BLaER1 treated with 17β-estradiol and CSF1 and Interleukin-3, amounts not matched to agents 10 nM and 100 nM (cell line): ENCODE data around the gene FOSL2.

ENCODE experiments used
- H3K27ac ChIP-seq, 11 experiments: shearing (Covaris generic); formaldehyde crosslinking; 2 replicates each; pipeline ENCODE4 v1.8.1; 2022
- H3K27me3 ChIP-seq, 11 experiments: shearing (Covaris generic); formaldehyde crosslinking; 2 replicates each; pipeline ENCODE4 v1.8.1; 2022
- H3K36me3 ChIP-seq, 11 experiments: shearing (Covaris generic); formaldehyde crosslinking; 2 replicates each; pipeline ENCODE4 v1.8.1; 2022
- H3K4me1 ChIP-seq, 10 experiments: shearing (Covaris generic); formaldehyde crosslinking; 2 replicates each; pipeline ENCODE4 v1.8.1; 2022
- H3K4me2 ChIP-seq, 11 experiments: shearing (Covaris generic); formaldehyde crosslinking; 2 replicates each; pipeline ENCODE4 v1.8.1; 2022
- H3K4me3 ChIP-seq, 10 experiments: shearing (Covaris generic); formaldehyde crosslinking; 2 replicates each; pipeline ENCODE4 v1.8.1; 2022
- H3K9ac ChIP-seq, 11 experiments: shearing (Covaris generic); formaldehyde crosslinking; 2 replicates each; pipeline ENCODE4 v1.8.1; 2022
- H3K9me3 ChIP-seq, 11 experiments: shearing (Covaris generic); formaldehyde crosslinking; replicated peaks in 1 of 11; 2 replicates each; pipeline ENCODE4 v1.8.1; 2022
- H4K20me1 ChIP-seq, 11 experiments: shearing (Covaris generic); formaldehyde crosslinking; 2 replicates each; pipeline ENCODE4 v1.8.1; 2022
- Cebpa-rat ChIP-seq, 11 experiments: shearing (Covaris generic); IDR thresholded peaks; 2 replicates each; pipeline ENCODE4 v1.8.1; 2022

The FOSL2 gene

DNA sequence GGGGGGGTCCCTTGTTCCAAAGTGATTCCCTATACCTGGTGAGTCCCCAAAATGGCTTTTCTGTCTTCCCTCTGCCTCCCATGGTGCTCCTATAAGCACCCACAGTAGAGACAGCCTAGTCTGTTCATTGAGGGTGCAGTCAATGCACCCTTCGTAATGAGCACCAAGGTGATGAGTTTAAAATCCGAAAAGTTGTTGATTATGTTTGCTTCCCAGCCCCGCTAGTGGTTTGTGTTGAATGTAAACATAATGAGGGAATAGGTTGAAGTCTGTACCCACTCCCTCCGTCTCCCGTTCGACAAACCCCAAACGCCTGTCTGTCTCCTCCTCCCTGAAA lies 2.3 kb downstream of the FOSL2 start:
- peak overlapping the region; percentile 80 to 95 (median 89) for H3K4me2 ChIP-seq
- peaks cover 63 to 71% (median 69%) of the 10 kb centered on the region in 11 experiments for H4K20me1 ChIP-seq
- peak overlapping the region; percentile 90 to 100 (median 96) for H3K4me3 ChIP-seq
- peaks cover 36 to 61% (median 41%) of the 10 kb centered on the region in 10 experiments for H3K4me1 ChIP-seq
- H3K9me3 ChIP-seq, result peaks cover 0 to 19% (median 0%) of the 10 kb centered on the region in 11 experiments; a peak in 5 of 22 replicates
- no peak for TF ChIP-seq Cebpa-rat (IDR thresholded peaks at IDR 0.05)
- peaks cover 0 to 26% (median 7%) of the 10 kb centered on the region in 11 experiments; a peak in 7 of 22 replicates for H3K27me3 ChIP-seq
- peak overlapping the region; percentile 76 to 99 (median 98) for H3K27ac ChIP-seq
- peaks cover 11 to 63% (median 58%) of the 10 kb centered on the region in 11 experiments; a peak in 21 of 22 replicates for H3K36me3 ChIP-seq
- peak overlapping the region; percentile 94 to 100 (median 98) for H3K9ac ChIP-seq

DNA sequence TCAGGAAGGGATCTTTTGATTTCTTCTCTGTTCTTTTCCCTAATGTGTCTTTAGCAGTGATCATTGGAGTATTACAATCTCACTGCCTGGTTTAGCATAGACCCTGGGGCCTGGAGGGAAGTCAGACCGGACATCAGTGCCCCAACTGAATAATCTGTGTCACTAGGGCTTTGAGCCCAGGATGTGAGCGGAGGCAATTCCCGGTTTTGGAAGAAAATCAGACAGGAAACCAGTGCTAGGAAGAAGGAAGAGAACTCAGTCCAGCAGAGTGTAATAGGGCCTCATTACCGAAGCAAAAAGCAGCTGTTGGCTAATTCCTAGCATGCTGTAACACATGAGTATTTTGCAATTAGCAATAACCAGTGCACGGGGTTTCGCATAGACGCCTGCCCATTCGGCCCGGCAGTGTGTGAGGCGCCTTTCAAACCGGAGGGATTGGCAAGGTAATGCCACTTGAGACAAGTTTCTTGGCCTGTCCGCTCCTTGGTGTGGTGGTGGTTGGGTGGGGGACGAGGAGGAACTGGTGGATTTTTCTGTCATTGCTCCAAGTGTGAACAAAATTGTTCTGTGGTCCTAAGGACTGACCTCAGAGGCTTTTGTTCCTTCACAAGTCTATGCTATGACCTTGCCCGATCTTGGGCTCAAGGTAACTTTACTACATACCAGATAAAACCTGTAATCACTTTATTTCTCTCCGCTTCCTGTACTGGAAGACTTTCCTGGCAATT lies 2.8 kb downstream of the FOSL2 start:
- TF ChIP-seq Cebpa-rat (IDR thresholded peaks at IDR 0.05), result peak in 3 of 11 experiments; percentile 18 to 81 (median 56); a peak in 3 of 22 replicates
- Histone ChIP-seq H3K27me3 (peaks cover 0 to 26% (median 7%) of the 10 kb centered on the region in 11 experiments; a peak in 7 of 22 replicates), H4K20me1 (peaks cover 68 to 77% (median 74%) of the 10 kb centered on the region in 11 experiments), H3K4me1 (peaks cover 40 to 60% (median 44%) of the 10 kb centered on the region in 10 experiments), H3K9me3 (peaks cover 0 to 19% (median 0%) of the 10 kb centered on the region in 11 experiments; a peak in 5 of 22 replicates), H3K27ac (peak overlapping the region; percentile 76 to 99 (median 98)), H3K4me3 (peak overlapping the region; percentile 90 to 100 (median 96)), H3K4me2 (peak overlapping the region; percentile 80 to 95 (median 89)), H3K36me3 (peaks cover 12 to 68% (median 63%) of the 10 kb centered on the region in 11 experiments; a peak in 21 of 22 replicates), H3K9ac (peak overlapping the region; percentile 94 to 100 (median 98))

DNA sequence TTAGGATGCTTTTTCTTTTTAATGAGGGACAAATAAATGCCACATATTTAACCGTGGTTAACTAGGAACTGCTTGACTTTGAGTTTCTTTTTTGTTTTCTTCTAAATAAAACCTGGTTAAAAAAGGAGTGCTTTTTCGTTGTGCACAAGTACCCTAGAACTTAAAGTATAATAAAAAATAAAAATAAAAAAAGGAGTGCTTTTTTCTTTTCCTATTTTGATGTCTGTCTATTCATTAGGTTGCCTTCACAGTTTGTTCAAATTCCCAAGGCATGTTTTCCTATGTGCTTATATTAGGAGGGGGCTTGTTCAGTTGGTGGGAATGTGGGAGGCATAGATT lies 4.4 kb downstream of the FOSL2 start:
- peaks cover 0 to 26% (median 7%) of the 10 kb centered on the region in 11 experiments; a peak in 7 of 22 replicates for H3K27me3 ChIP-seq
- peak overlapping the region; percentile 80 to 95 (median 89) for H3K4me2 ChIP-seq
- peak overlapping the region; percentile 76 to 99 (median 98); a peak in 21 of 22 replicates for H3K27ac ChIP-seq
- peaks cover 0 to 19% (median 0%) of the 10 kb centered on the region in 11 experiments; a peak in 5 of 22 replicates for H3K9me3 ChIP-seq
- H3K36me3 ChIP-seq, result peaks cover 26 to 83% (median 79%) of the 10 kb centered on the region in 11 experiments
- H3K4me1 ChIP-seq, result peaks cover 39 to 60% (median 52%) of the 10 kb centered on the region in 10 experiments
- H4K20me1 ChIP-seq, result peaks cover 84 to 92% (median 89%) of the 10 kb centered on the region in 11 experiments
- TF ChIP-seq Cebpa-rat (IDR thresholded peaks at IDR 0.05), result no peak
- peak overlapping the region; percentile 94 to 100 (median 98) for H3K9ac ChIP-seq
- peak overlapping the region; percentile 90 to 100 (median 96); a peak in 18 of 20 replicates for H3K4me3 ChIP-seq

DNA sequence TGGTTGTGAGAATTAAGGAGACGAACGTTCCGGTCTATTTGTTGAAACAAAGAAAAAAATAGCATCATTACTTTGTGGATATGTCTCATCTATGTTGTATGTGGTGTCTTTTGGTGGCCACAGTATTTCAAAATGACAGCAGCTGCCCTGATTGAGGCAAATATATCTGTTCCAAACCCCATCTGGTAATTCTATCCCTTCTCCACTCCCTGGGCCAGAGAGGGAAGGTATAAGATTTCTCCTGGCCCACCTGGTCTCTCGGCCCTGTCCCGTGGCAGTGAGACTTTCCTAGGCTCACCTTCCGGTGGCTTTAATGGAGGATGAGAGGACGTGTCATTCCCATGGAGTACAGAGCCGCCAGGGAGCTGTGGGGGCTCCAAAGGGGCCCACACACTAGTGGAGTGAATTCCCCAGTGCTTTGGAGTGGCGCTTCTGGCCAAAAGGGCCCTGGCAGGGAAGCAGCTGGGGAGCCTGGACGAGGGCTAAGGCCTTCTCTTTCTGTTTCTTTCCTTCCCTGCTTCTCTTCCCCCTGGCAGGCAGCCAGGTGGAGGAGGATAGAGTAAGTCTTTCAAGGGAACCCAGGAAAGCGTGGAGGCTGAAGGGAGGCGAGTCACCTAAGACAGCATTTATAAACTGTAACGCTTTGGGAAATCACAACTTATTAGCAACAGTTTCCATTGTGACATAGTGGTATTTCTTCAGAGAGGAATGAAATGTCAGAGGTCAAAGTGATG lies 5.6 kb downstream of the FOSL2 start:
- Histone ChIP-seq H4K20me1 (peaks cover 96 to 100% (median 98%) of the 10 kb centered on the region in 11 experiments), H3K9me3 (peaks cover 0 to 19% (median 0%) of the 10 kb centered on the region in 11 experiments; a peak in 5 of 22 replicates), H3K4me3 (peak overlapping the region in 7 of 10 experiments; percentile 90 to 100 (median 98); a peak in 14 of 20 replicates), H3K9ac (peak overlapping the region in 10 of 11 experiments; percentile 94 to 100 (median 98); a peak in 17 of 22 replicates), H3K27ac (peak overlapping the region in 10 of 11 experiments; percentile 4 to 99 (median 66); a peak in 14 of 22 replicates), H3K4me2 (peak overlapping the region; percentile 80 to 95 (median 89)), H3K4me1 (peaks cover 49 to 72% (median 64%) of the 10 kb centered on the region in 10 experiments), H3K36me3 (peaks cover 28 to 96% (median 91%) of the 10 kb centered on the region in 11 experiments), H3K27me3 (peaks cover 0 to 25% (median 7%) of the 10 kb centered on the region in 11 experiments; a peak in 7 of 22 replicates)
- no peak for TF ChIP-seq Cebpa-rat (IDR thresholded peaks at IDR 0.05)

DNA sequence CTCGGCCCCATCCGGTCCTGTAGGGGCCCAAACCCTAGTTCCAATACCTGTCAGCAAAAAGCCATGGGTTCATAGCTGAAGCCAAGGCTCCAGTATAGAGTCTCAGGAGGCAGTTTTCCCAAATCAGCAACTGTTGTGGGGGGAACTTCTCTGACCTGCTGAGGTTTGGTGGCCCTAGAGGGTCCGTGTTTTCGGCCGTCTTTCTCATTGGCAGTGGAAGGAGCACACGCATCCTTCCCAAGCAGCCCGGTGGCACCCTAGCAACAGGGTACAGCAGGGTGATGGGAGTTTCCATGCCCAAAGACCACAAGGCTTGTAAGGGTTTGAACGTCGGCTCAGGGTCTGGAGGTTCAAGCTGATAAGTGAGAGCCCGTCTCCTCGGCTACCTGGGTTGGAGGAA lies 6.6 kb downstream of the FOSL2 start:
- peak overlapping the region in 9 of 11 experiments; percentile 80 to 95 (median 89); a peak in 16 of 22 replicates for H3K4me2 ChIP-seq
- H3K9ac ChIP-seq, result peak overlapping the region in 6 of 11 experiments; percentile 11 to 100 (median 99); a peak in 9 of 22 replicates
- peak overlapping the region in 7 of 10 experiments; percentile 15 to 100 (median 96); a peak in 10 of 20 replicates for H3K4me3 ChIP-seq
- H3K4me1 ChIP-seq, result peaks cover 54 to 76% (median 74%) of the 10 kb centered on the region in 10 experiments
- H3K27me3 ChIP-seq, result peaks cover 0 to 18% (median 5%) of the 10 kb centered on the region in 11 experiments; a peak in 7 of 22 replicates
- H3K27ac ChIP-seq, result peak overlapping the region in 5 of 11 experiments; percentile 14 to 99 (median 99); a peak in 6 of 22 replicates
- no peak for TF ChIP-seq Cebpa-rat (IDR thresholded peaks at IDR 0.05)
- H4K20me1 ChIP-seq, result peaks cover 100% of the 10 kb centered on the region in 11 experiments
- peaks cover 0 to 17% (median 0%) of the 10 kb centered on the region in 11 experiments; a peak in 5 of 22 replicates for H3K9me3 ChIP-seq
- peaks cover 38 to 100% (median 100%) of the 10 kb centered on the region in 11 experiments for H3K36me3 ChIP-seq

DNA sequence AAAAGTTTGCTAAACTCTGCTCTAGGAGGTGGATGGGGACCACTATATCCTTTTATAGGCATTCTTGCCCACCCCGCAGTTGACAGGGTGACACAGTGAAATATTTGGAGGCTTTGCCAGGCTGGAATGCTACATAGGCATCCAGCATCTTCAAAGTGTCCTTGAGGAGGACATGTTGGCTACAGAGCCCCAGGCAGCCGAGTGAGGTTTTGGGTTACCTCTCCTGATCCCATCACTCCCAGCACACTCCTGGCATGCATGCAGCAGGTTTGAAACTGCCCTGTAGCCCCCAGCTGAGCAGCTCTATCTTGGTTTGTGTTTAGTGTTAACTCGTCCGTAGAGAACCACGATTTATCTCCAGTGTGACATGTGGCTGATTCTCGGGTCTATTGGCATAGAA lies 7.3 kb downstream of the FOSL2 start:
- peaks cover 0 to 12% (median 0%) of the 10 kb centered on the region in 11 experiments; a peak in 6 of 22 replicates for H3K27me3 ChIP-seq
- H3K4me2 ChIP-seq, result peak overlapping the region in 8 of 11 experiments; percentile 11 to 95 (median 90); a peak in 13 of 22 replicates
- no peak for TF ChIP-seq Cebpa-rat (IDR thresholded peaks at IDR 0.05)
- H3K4me1 ChIP-seq, result peaks cover 49 to 83% (median 80%) of the 10 kb centered on the region in 10 experiments
- H3K36me3 ChIP-seq, result peaks cover 45 to 100% (median 100%) of the 10 kb centered on the region in 11 experiments
- H3K4me3 ChIP-seq, result peak overlapping the region in 4 of 10 experiments; percentile 96 to 100 (median 99); a peak in 4 of 20 replicates
- H3K27ac ChIP-seq, result peak overlapping the region in 3 of 11 experiments; percentile 3 to 99 (median 95); a peak in 3 of 22 replicates
- peaks cover 98 to 100% (median 100%) of the 10 kb centered on the region in 11 experiments for H4K20me1 ChIP-seq
- peak overlapping the region in 4 of 11 experiments; percentile 95 to 100 (median 100); a peak in 5 of 22 replicates for H3K9ac ChIP-seq
- H3K9me3 ChIP-seq, result peaks cover 0 to 10% (median 0%) of the 10 kb centered on the region in 11 experiments; a peak in 2 of 22 replicates

DNA sequence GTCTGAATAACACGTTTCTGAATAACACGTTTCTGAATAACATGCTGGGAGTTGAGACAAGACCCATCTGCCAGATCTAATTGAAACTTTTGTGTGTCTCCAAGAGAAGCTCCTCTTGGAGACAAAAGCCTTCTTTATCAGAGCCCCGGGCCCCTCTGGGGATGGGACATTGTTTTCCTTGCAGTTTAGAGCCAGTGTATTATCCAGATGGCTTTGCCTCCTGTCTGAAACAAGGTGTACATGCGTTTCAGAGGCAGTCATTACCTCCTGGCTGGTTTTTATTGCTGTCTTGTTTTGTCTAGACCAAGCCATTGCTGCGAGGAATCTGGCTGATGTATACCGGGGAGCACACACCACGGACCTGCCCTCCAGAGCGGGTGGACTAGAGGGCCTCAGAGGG lies 7.8 kb downstream of the FOSL2 start:
- Histone ChIP-seq H3K9ac (peak overlapping the region in 4 of 11 experiments; percentile 95 to 100 (median 100); a peak in 5 of 22 replicates), H3K4me1 (peaks cover 44 to 88% (median 85%) of the 10 kb centered on the region in 10 experiments), H3K36me3 (peaks cover 50 to 100% (median 100%) of the 10 kb centered on the region in 11 experiments), H3K4me3 (peak overlapping the region in 2 of 10 experiments; percentile 34 to 98; a peak in 1 of 20 replicates), H3K27me3 (peaks cover 0 to 7% (median 0%) of the 10 kb centered on the region in 11 experiments; a peak in 4 of 22 replicates), H3K27ac (no peak overlapping the region; a peak in 1 of 22 replicates), H3K4me2 (peak overlapping the region in 7 of 11 experiments; percentile 3 to 95 (median 91); a peak in 13 of 22 replicates), H4K20me1 (peaks cover 93 to 100% (median 100%) of the 10 kb centered on the region in 11 experiments), H3K9me3 (peaks cover 0 to 6% (median 0%) of the 10 kb centered on the region in 11 experiments; a peak in 2 of 22 replicates)
- TF ChIP-seq Cebpa-rat (IDR thresholded peaks at IDR 0.05), result no peak
